GM19035 (cell line): ENCODE measurements around the gene NEURL1.

Experiments used
- ATAC-seq: cut with Tn5 transposase; IDR thresholded peaks from one replicate; pipeline ENCODE4 v1.9.1; 2021; ENCODE audit not compliant: unreplicated experiment

Gene NEURL1

DNA sequence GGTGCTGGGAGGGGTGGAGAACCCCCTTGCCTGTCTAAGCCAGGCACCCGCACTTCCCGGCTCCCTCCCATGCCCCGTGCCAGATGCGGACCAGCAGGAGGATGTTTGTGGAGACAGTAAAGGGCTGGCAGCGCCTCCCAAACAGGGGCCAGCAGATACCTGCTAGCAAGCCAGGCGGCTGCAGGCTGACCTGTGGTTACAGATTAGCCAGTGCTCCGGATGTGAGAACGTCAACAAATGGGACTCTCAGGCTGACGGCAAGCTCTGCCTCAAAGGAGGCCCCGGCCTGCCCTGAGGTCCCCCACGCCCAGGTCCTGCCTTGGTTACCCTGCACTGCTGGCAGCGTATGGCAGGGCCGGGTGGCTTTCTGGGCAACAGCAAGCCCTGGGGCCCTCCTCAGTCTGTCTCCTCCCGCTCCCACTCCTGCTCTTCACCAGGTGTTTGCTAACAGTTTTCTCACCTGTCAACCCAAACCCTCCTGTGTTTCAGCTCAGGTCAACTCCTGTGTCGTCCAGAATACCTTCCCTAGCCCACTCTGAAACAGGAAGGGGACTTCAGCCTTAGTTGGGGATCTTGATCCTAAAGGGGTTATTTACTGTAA lies 85.4 kb downstream of the NEURL1 start:
- no peak for ATAC-seq

DNA sequence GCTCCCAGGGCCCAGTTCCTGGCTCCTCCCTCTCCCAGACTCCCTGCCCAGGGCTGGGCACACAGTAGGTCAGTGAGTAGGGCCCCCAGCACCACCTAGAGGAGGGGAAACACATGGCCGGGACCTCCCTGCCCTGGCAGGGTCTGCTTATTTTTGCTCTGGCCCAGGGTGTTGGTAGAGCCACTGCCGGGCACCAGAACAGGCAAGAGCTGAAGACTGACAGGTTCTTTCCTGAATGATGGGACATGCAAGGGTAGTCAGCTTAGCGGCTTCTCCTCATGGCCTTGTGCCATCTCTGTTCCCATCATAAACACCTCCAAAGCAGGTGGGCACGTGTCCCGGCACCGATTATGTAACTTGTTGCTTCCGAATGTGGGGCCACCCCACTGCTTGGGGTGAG lies 86.5 kb downstream of the NEURL1 start:
- ATAC-seq, result no peak

DNA sequence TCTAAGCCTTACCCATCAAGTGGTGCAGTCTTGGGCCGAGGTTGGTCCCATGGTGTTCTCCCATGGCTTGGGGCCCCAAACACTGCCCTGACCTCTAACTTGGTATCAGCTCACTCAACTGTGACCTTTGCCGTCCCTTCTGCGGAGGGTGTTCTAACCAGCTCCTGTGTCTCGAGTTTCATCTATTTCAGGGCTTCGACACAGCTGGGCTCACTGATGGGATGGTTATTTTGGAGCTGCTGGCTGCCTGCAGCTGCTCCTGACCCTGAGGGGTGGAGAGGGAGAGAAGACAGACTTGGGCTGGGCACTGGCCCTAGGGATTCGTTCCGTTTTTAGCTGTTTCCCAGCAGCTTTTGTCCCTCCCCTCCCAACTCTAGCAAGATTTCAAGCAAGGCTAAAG lies 86.9 kb downstream of the NEURL1 start:
- no peak for ATAC-seq

DNA sequence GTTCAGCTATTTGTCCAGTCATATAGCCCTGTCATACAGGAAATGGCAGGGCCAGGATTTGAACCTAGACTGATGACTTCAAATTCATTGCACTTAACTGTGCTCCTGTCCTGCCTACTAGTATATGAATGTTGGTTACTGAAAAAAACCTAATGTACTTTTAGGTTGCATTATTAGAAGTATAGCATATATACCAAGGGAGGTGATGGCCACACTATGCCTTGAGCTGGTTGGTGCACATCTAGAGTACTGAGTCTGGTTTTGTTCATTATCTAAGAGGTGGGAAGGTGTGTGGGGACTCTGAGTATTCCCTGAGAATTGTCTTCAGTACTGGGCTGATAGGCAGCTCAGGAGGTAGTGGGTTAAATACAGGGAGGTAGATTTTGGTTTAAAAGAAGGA lies 88.0 kb downstream of the NEURL1 start:
- no peak for ATAC-seq

DNA sequence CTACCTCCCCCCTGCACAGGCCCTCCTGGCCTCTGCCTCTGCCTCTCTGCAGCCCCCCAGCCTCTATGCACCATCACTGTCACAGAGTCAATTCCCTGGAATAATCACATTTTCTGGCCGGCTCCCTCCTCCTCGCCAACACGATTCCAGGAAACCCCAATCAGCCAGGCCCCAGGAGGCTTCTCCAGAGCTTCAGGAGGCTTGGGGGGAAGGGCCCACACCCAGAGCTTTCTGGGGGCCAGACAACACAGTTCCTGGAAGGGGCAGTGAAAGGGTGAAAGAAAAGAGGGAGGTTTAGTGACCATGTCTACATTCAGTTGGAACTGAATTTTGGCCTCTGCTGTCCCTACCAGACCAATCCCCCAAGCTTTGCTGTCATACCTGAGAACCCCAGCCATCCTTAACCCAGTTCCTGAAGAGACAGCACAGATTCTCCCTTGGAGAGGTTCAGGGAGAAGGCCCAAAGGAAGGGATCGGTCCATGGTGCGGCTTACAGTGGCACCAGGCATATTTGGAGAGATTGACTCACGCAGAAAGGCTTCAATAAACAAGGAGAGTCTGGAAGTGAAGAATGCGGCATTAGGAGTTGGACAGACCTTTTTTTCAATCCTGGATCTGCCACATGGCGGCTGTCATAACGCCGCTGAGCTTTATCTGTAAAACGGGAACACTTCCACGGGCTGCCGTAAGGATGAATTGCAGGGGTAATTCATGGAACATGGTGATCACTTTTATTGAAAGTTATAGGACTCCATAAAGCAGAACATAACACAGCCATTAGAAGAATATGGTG lies 89.0 kb downstream of the NEURL1 start:
- no peak for ATAC-seq

DNA sequence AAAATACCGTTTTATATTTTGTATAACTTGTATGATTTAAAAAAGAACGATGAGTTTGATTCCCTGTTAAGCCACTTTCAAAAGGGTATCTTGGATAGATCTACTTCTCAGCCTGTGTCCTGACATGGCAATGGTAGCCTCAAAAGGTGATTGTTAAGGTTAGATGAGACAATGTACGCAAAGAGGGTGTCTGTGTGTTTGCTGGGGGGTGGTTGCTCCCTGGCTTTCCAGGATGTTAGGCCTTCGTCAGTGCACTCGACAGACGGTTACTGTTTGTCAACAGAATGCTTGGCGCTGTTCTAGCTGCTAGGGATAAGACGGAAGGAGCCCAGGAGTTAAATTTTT lies 90.3 kb downstream of the NEURL1 start:
- no peak for ATAC-seq

DNA sequence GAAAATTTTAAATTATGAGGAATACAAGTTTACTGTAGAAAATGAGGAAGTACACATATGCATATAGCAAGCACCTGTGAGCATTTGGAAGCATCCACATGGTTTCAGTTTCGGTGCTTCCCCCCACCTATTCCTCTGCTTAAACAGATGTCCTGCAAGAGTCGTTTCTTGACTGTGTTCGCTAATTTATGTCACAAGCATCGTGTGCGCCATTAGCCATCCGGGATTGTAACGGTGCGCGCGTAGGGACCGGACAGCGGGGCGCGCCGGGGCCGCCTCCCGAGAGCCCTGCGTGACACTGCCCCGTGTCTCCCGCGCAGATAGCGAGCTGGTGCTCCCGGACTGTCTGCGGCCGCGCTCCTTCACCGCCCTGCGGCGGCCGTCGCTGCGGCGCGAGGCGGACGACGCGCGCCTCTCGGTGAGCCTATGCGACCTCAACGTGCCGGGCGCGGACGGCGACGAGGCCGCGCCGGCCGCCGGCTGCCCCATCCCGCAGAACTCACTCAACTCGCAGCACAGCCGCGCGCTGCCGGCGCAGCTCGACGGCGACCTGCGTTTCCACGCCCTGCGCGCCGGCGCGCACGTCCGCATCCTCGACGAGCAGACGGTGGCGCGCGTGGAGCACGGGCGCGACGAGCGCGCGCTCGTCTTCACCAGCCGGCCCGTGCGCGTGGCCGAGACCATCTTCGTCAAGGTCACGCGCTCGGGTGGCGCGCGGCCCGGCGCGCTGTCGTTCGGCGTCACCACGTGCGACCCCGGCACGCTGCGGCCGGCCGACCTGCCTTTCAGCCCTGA lies 90.9 kb downstream of the NEURL1 start:
- ATAC-seq, result no peak

DNA sequence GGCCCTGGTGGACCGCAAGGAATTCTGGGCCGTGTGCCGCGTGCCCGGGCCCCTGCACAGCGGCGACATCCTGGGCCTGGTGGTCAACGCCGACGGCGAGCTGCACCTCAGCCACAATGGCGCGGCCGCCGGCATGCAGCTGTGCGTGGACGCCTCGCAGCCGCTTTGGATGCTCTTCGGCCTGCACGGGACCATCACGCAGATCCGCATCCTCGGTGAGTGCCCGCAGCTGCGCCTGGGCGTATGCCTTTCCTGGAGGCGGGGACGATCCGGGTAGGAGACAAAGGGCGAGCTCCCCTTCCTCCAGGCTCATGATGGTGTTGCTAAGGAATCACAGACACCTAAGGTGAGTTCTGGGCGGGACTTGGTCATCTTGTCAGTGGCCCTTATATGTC lies 91.5 kb downstream of the NEURL1 start:
- no peak for ATAC-seq

DNA sequence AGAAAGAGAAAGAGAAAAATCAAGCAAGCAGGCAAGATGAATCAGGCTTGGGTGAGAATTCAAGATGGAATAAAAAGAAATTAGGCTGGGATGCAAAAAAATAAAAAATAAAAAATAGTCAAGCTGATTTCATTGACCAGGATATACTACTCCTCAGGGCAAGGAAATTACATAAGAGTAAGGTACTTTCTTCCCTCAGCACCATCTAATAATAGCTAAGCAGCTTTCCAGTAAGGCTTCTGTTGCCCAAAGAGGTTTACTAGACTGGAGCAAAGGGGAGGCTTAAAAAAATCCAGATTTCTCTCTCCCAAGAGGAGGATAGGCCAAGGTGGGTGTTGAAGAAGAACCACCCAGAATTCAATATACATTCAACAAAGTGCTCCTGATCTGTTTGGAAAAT lies 93.6 kb downstream of the NEURL1 start:
- ATAC-seq, result no peak

DNA sequence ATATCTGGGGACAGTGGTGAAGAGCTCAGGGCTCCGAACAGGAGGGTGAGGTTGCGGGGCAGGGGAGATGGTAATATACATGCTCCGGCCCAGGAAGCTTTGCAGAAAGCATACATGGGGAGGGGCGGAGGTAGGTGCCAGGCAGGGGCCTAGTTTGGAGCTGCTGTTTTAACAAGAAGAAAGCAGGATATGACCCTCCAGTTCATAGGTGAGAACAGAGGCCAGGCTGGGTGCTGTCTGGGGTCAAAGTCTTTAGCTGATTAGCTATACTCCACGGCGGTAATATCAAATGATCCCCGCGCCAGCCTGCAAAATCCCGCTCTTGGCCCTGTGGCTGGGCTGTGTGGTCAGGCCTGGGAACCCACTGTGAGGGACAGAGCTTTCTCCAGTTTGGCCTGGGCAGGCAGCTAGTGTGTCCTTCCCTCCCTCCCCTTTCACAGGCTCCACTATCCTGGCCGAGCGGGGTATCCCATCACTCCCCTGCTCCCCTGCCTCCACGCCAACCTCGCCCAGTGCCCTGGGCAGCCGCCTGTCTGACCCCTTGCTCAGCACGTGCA lies 95.6 kb downstream of the NEURL1 start:
- no peak for ATAC-seq

DNA sequence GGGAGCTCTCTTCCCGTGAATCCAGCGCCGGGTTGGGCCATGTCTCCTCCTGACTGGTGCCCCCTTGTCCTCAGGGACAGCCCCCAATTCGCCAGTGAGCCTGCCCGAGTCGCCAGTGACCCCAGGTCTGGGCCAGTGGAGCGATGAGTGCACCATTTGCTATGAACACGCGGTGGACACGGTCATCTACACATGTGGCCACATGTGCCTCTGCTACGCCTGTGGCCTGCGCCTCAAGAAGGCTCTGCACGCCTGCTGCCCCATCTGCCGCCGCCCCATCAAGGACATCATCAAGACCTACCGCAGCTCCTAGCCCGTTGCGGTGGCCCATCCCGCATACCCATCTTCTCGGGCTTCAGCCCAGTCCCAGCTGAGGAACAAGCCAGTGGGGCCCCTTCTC lies 96.6 kb downstream of the NEURL1 start:
- no peak for ATAC-seq

DNA sequence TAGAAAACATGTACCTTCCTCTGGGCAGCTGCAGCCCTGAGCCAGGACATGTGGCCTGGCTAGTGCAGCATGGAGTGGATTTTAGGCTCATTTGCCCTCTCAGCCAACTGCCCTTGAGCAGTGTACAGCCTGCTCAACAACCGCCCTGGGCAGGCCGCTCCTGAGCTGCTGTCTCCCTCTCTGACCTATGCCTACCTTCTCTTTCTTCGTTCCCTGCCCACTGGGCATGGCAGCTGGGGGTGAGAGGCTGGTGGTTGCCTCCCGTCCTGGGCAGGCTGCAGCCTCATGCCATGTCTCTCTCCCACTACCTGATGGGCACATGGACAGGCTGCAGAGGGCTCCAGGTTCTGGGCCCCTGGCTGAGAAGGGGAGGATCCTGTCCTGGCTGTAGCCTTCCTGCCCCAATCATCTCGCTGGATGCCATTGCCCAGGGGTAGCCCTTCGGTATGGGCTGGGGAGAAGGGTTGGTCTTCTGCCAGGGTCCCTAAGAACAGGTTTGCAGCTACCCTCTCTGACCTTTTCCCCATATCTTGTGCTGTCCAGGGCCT lies 97.3 kb downstream of the NEURL1 start:
- no peak for ATAC-seq

DNA sequence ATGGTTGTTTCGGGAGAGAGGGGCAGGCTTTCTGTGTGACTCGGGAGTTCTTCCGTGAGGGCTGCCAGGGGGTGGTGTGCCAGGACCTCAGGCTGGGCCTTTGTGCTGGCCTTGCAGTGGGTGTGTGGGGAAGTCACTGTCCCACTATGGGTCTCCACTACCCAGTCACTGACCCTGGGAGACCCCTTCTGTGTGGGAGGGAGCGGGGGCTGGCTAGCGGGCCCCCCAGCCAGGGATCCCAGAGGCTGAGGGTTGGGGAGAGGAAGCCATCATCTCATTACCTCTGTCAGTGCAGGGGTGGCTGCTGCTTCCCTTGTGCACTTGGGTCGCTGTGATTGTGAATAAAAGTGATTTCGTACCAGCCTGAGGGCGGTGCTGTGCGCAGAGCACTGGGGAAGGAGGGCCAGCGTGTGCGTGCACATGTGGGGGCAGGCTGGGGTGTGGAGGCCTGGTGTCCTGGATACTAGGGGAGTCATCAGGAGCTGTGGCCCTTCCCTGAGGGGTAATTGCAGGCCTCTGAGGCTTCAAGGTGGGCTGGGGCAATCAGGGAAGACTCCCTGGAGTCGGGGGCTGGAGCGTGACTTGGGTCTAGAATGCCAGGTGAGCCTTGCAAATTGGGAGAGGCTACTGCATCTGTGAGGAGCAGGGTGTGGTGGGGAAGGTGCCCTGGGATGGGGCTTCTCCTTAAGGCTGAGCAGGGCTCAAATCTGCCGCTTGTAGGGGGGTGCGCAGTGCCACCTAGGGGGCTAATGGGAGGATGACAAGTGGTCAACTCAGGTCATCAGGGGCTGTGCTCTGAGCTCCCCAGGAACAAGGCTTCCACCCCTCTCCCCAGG lies 98.9 kb downstream of the NEURL1 start:
- ATAC-seq, result peak; percentile 64

DNA sequence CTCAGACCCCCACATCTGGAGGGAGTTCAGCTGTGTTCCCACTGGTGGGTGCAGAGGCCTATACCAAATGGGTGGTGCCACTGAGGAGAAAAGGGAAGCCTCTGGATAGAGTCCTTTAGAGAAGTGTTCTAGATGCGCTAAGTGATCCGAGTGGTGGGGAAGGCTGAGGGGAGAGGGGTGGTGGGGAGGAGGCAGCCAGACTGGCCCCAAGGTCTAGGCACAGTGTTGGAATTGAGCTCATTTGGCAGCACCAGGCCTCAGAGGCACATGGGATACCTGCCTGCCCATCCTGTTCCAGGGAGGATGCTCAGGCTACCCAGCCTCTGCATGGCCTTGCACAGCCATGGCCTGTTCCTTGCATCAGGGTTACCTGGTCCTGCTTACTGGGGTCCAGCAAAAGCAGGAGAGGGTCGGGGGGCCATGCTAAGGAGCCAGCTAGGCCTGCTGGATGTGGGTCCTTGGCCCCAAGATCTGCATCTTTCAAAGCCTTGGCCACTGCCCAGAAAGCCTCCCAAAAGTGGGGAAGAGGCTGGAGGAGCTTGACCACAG lies 99.6 kb downstream of the NEURL1 start:
- no peak for ATAC-seq

DNA sequence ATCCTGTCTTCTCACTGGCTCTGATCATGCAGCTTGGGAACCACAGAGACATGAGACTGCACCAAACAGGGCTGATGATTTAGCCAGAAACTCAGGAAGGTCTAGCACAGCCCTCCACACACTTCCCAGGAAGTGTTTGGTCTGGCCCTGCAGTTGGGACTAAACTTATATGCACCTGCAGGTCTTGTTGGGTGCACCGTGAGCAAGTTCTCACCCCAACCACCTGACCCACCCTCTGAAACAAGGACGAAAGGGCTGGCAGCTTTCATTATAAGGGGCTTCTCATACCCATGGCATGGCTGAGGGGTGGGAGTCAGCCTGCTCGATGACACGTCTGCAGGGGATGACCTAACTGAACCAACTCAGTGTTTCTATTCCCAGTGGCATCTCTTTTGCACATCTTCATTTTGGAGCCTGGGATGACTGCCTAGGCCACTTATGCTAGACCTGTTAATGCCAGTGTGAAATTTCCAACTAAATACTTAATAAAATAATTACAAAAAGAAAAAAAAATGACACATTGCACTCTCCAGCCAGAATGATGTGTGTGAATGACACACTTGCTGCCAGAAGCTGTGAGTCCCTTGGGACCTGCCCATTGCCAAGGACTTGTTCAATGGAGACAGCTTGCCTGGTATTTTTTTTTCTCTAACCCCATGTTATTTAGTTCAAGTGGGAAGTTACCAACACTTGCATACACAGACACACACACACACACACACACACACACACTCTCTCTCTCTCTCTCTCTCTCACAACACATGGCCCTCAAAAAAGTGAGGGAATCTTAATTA lies 102.6 kb downstream of the NEURL1 start:
- ATAC-seq, result no peak

DNA sequence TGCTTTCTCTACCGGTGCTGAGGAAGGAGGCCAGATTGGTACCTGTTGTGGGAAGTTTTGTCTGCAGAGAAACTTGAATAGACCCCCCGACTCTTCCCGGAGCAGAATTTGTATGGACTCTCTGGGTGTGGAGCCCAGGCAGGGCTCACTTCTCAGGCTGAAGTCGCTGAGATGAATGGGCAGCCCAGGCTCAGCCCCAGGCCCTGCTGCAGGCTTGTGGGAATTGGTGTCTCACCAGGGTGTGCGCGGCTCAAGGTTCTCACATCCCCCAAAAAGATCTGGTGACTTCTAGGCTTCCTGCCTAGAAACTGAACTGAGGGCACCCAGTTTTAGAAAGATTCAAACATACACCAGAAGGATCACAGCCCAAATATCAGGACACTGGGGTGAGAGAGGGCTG lies 103.5 kb downstream of the NEURL1 start:
- ATAC-seq, result no peak

DNA sequence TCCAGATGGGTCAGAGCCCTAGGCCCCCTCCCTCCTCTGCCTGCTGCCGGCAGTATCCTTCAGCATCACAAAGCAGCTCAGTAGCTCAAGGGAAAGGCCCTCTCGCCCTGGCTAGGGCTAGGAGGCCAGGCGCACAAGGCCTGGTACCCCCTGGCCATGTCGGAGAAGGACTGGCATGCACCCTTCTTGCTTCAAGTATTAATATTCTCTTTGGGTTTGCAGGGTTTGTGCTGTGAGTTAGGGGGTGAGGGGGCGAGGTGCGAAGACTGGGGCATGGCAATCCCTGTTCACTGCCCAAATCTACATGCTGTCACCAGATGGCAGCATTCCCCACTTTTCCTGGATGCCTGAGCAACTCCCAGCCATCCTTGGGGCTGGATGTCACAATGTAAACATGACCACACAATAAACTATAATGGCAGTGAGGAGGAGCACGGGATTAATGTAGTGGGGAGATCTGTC lies 105.2 kb downstream of the NEURL1 start:
- no peak for ATAC-seq

DNA sequence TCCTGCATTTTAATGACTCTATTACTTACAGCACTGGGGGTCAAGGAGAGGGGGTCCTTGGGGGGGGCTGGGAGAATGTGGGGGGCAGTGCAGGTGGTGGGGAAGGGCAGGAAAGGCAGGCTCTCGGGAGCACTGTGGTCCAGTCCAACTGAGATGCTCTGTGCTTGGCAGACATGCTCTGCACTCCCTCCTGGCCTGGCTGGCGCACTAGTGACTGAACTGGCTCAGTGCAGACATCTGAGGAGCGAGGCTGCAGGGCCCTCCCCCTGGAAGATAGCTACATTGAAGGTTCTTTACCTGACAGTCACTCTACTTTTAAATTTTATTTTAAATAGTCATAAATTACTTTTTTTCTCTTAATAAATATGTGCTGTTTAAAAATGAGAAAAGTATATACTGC lies 105.7 kb downstream of the NEURL1 start:
- no peak for ATAC-seq

DNA sequence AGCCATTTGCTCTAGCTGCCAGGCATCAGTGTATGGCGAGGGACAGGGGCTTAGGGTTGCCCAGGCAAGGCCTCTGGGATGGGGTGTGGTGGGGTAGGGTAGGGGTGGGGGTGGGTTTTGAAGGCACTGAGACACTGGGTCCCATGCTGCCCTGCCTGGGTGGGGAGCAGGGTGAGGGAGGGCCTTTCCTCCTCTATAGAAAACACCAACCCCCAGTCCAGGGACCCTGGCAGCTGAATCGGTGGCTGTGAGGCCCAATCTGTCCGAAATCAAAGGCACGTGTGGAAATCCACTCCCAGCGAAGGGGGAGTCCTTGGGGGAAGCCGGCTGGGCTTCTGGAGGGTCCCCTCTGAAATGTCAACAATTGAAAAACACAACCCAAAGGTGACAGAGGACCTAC lies 106.4 kb downstream of the NEURL1 start:
- ATAC-seq, result no peak

DNA sequence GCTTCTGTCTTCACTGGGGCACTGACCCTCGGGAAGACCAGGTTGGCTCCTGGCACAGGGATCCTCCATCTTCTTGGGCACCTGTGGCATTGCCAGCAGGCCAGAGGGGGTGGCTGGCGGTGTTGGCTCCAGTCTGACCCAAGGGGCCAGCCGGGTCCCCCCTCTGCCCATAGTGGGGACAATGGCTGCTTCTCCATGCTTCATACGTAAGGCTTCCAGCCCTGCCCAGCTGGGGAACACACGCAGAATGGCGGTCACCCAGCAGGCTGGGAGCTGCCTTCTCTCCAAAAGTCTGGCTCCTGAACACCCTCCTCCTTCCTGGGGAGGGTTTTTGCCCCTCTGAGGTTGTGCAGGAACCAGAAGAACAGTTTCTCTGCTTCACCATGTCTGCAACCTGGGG lies 106.8 kb downstream of the NEURL1 start:
- ATAC-seq, result no peak
